SIG-M5 treated with dmso at 0.1 percent for 504 hours (cell line): ENCODE data around the gene CUTA.
A peak's percentile ranks its signal among the peaks of the same experiment; 100 is the strongest.

ENCODE experiments used
- DNase-seq: peaks from one replicate; lab custom pipeline; 2025; ENCODE audit not compliant: unreplicated experiment; lab: John Stamatoyannopoulos, UW

The CUTA gene

DNA sequence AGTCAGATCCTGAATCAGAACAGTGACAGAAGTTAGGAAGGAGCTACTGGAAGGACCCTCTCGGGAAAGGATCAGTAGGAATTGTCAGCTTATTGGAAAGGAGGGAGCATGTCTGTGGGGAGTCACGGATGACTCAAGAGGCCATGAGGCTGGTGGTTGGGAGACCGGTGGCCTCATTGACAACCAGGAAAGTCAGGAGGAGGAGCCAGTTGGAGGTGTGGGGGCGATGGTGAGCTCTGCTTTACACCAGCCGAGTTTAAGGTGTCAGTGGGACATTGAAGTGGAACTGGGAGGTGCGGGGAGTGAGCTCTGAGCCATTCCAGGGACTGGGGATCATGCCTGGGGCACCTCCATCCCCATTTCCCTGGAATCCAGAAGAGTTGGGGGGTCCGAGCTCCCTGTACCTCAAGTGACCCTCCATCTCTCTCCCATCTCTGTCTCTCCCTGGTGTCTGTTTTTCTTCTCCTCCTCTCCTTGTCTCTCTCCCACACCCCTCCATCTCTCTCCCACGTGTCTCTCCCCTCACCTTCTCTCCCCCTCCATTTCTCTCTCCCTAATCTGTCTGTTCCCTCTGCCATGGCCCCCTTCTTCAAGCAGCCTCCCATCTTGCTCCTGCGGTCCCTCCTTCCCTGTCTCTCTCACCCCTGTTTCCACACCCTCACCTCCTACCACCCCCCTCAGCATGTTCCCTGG, 22.2 kb upstream of the CUTA start:
- no peak for DNase-seq

DNA sequence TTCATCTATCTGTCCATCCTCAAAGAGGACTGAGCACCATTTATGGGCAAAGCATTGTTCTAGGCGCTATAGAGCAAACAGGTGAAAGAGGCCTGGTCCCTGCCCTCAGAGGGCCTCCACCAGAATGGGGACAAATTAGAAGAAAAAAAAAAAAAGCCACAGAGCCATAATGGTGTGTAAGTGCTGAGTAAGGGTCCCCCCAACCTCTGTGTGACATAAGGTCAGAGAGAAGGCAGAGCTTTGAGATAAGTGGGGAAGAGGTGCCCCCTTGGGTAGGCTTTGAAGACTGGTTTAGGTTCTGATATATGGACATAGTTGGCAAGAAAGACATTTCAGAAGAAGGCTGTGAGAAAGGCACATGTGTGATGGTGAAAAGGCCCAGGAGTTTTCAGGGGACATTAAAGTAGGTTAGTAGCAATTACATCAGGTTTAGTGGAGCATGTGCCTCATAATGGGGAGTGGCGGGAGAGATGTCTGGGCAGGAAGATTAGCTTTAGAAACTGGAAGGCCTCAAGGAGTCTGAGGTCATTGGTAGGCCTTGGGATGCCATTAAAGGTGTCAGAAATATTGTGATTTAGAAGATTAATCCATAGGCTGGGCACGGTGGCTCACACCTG, 21.2 kb upstream of the CUTA start:
- no peak for DNase-seq

DNA sequence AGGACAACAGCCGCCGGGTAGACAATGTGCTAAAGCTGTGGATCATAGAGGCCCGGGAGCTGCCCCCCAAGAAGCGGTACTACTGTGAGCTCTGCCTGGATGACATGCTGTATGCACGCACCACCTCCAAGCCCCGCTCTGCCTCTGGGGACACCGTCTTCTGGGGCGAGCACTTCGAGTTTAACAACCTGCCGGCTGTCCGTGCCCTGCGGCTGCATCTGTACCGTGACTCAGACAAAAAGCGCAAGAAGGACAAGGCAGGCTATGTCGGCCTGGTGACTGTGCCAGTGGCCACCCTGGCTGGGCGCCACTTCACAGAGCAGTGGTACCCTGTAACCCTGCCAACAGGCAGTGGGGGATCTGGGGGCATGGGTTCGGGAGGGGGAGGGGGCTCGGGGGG, 19.8 kb upstream of the CUTA start:
- no peak for DNase-seq

DNA sequence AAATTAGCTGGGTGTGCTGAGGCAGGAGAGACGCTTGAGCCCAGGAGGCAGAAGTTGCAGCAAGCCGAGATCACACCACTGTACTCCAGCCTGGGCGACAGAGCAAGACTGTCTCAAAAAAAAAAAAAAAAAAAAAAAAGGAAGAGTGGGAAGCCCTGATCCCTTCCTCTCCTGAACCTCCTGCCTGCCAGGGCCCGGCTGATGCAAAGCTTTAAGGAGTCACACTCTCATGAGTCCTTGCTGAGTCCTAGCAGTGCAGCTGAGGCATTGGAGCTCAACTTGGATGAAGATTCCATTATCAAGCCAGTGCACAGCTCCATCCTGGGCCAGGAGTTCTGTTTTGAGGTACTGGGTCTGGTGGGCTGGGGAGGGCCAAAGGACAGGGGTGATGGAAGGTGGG, 17.1 kb upstream of the CUTA start:
- no peak for DNase-seq

DNA sequence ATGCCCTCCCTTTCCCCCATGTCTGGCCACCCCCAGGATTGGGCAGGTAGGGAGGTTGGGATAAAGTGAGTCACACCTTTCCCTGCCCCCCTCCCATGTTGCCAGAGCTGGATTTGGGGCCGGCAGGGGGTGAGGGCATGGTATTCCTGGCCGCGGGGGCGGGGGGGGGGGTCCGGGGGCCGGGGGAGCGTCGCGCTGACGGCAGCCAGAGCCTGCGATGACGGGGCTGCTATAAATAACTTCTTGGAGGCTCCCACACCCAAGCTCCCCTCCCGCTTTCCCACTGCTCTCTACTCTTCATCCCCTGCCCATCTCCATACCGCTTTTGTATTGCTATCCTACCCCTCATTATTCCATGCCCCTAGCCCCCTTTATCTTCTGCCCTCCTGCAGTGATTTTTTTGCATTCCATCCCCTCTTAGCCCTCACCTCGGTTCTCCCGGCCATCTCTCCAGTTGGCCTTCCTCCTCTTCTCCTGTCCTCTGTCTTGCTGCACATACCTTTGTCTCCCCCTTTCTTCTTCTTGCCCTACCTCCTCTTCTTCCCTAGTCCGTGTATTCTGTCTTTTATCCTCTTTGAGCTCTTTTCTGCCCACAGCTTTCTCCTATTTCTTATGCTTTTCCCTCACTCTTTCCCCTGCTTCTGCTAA, 15.8 kb upstream of the CUTA start:
- DNase-seq = no peak

DNA sequence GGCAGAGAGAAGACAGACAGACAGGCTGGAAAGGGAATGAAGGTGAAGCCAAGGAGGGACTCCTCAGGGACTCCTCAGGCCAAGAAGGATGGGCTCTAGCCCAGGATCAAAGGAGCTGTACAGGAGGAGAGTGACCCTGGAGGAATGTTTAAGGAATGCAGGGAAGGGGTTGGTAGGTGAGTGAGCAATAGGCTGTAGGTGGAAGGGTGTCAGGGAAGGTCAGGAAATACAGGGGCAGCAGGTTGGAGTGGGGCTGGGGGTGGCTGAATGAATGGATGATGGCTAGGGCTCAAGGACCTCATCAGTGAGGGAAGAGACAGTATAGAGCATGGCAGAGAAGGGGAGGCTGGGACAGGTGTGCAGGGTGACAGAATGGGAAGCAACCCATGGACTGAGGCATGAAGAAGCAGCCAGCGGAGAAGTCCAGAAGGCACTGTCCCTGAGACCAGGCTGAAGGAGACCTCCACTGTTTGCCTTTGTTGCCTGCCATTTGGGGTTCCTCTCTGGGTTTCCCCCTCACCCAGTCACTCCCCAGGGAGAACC, 15.2 kb upstream of the CUTA start:
- DNase-seq = no peak

DNA sequence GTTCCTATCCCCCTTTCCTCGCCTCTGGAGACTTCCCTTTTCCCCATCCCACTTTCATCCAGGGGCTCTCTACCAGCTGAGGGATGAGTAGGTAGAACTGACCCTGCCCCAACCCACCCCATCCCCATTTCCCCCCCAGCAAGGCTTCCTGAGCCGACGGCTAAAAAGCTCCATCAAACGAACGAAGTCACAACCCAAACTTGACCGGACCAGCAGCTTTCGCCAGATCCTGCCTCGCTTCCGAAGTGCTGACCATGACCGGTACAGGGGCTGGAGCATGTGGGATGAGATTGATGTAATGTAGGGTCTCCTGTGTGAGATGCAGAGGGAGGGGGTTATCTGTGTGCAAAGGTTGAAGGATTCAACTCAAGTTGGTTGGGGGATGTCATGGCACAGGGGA, 14.6 kb upstream of the CUTA start:
- no peak for DNase-seq

DNA sequence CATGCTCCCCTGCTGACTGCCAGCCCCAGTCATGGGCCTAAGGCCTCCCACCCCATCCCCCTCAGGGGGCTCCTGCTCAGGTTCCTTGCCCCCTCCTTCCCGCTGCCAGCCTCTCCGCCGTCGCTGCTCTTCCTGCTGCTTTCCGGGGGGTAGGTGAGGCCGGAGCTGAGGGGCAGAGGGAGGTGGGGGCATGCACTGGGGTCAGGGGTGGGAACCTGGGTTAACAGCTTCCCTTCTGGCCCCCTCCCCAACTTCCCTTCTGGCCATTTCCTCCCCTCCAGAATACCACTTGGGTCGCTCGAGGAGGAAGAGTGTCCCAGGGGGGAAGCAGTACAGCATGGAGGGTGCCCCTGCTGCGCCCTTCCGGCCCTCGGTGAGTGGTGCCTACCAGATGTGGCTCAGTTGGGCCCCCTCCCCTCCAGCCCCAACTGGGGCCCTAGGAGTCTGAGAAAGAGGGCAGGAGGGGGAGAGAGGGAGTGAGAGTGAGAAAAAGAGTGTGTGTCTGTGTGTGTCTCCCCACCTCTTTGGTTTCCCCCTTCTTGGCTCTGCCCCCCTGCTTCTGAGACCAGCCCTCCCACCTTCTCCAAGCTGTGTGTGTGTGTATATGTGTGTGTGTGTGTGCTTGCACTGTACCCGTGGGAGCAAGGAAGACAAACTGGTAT, 14.1 kb upstream of the CUTA start:
- DNase-seq = peak; percentile 20

DNA sequence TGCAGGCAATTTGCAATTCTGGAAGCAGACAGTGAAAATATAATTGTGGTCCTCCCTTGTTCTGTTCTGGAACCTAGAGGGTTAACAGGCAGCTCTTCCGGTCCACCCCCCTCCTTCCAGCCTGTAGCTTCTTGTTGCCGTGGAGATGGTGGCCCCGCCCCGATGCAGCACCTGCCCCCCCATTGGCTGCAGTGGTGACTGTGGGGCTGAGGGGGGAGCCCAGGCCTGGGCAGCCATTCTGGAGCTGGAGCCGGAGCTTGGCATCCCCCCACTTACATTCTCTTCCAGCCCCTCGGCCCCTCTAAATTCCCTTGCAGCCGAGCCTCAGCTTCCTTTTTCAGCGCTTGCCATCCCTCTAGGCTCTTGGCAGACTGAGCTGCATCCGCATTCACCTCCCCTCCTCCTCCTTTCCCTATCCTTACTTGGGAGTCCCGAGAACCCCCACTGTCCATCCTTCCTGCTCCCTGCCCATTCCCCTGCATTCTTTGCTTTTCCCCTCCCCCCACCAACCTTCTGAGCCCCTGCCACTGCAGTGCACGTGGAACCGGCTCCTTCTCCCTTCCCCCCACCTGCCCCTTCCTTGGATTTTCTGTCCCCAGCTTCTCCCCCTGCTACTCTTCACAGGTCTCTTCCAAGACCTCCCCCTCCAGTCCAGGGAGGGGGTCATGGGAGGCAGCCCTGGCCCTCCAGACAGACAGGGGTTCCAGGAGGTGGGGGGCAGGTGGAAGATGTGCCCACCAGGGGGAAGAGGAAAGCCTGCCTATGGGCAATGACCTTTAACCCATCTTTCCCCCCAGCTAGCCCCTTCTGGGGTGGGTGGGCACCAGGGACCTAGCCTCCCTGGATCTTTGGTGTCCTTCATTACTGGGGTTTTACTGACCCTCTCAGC, 13.3 kb upstream of the CUTA start:
- peak; percentile 55 for DNase-seq

DNA sequence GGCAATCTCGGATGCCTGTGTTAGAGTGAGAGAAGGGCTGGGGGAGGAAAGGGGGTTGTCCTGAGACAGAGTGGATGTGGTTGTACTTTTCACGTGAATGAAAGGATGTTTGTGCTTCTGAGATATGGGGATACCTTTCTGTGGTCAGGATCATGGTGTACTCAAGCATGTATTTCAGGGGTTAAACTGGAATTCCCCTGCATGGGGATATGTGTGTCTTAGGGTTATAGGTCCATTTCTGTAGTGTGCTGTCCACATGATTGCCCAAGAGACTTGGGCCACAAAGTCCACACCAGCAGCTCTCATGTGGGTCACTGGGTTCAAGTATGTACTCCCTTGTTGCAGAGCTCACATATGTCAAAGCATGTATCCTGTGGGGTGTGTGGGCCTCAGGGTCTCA, 12.4 kb upstream of the CUTA start:
- no peak for DNase-seq

DNA sequence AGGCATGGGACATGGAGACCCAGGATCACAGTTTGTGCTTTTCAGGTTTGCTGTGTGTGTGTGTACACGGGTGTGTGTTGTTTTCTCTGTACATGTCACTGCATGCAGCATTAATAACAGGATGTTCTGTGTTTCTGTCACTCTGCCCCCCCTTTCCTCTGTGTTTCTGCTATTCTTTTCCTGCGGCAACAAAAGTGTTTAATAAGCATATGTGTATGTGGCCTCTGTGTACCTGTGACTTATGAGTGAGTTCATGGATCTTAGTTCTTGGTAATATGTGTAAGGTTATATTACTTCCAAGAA, 11.8 kb upstream of the CUTA start:
- DNase-seq = no peak

DNA sequence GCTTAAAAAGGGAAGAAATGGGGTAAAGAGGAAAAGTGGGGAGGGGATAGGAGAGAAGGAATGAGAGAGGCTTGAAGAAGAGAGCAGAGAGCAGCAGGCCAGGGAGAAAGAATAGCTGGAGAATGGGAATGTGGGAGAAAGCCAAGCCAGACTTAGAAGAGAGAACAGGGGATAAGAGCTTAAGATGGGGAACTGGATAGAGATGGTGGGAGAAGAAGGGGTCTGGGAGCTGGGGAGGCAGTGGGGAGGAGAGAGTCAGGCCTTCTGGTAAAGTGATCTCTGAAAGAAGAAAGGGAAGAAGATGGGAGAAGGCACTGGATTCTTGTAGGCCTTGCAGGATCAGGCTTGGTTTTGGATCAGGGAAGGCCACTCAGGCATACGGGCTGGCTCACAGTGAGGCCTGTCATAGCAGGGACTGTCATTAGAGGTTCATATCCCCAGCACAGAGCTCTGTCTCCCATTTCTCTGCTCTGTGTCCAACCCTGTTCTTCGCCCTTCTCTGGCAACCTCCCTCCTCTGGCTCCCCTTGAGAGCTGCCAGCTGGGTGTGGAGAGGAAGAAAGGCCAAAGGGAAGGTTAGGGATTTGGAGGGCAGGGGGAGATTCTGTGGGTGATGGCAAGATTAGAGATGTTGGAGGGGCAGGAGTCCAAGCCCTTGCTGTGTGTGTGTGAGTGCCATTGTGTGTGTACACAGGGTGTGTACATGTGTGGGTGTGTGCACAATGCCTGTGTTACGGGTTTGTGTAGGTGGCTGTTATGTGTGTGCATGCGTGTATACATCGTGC, 11.3 kb upstream of the CUTA start:
- no peak for DNase-seq

DNA sequence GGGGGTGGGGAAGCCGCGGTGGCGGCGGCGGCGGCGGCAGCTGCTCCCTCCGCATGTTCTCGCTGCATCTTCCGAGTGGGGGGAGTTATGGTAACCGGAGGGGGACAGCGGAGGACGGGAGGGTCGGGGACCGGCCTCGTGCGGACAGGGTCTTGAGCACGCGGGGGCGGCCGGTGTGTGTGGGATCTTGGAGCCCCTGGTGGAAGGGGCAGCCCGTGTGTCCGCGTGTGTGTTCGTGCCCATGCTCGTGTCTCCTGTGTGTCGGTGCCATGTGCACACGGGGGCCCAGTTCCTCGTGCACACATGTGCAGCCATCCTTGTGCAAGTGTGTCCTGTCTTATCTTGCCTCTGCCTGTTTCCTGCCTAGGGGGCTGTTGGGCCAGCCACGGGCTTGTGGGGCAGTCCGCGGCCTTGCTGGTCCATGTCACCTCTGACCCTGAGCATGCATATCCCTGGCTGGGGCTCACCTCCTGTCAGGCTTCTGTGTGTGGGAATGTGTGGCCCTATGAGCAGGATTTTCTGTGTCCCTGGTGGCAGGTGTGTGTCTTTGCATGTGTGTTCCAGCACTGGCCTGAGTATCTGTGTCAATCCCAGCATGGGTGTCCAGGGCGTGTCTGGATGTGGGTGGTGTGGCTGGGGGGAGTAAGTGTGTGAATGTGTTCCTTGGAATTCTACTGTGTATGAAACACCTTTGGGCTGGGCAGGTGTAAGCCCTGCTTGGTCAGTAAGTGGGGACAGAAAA, 10.5 kb upstream of the CUTA start:
- DNase-seq = peak; percentile 46

DNA sequence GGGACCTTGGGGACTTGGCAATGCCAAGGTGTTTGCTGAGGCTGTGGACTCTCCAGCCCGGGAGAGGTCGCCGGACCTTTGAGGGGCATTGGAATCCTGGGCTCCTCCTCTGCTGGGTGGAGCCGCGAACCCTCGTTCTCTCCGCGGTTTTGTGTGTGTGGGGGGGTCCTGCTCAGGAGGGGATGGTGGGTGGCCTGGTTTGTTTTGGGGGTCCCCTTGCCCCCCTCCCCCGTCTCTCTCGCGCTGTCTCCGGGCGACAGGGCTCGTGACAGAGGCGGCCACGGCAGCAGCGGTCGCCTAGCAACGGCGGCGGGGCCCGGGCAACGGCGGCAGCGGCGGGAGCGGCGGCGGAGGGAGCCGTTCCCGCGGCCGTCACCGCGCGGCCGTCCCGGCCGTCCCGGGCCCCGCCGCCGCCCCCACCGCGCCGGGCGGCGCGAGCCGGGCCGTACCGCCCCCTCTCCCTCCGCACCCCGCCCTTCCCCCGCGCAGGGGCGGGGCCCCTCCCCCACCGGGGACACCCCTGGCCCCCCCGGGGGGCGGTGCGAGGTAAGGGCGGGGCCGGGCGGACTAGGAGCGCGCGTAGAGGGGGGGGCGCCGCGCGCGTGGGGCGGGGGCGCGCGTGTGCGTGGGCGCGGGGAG, 9.8 kb upstream of the CUTA start:
- DNase-seq = no peak

DNA sequence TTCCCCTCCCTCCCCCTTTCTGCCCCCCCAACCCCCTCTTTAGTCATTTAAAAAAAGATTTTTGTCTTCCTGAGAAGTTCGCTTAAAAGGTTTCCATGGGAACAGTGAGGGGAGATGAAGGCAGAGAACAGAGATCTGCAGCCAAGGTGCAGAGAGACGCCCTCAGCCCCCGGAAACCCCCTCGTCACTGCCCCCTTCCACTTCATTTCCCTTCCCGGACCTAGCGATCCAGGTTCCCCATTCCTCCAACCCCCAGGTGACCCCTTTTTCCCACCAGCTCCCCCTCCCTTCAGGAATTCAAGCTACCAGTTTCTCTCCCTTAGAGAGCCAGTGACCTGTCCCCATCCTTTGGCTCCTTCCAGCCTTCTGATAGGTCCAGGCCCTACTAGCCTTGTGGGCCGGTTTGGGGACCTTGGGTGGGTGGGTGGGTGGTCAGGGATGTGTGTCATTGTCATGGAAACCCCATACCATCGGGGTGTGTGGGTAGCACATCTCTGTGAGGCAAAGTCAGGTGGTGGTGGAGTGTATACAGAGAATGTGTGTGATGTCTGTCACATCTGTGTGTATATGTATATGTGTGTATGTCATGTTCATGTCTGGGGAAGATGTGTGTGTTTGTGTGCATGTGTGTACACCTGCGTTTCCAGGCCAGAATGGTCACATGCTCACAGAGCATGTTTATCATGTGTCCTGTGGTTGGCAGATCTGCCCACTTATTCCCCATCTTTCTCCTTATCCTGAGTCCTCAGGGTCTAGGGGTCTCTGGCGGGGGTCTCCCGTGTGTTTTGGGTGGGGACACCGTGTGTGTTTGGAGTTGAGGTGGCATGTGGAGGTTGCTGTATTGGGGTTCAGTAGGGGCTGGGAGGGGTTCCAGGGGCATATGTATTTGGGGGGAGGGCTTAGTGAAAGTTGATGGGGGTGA, 8.9 kb upstream of the CUTA start:
- no peak for DNase-seq

DNA sequence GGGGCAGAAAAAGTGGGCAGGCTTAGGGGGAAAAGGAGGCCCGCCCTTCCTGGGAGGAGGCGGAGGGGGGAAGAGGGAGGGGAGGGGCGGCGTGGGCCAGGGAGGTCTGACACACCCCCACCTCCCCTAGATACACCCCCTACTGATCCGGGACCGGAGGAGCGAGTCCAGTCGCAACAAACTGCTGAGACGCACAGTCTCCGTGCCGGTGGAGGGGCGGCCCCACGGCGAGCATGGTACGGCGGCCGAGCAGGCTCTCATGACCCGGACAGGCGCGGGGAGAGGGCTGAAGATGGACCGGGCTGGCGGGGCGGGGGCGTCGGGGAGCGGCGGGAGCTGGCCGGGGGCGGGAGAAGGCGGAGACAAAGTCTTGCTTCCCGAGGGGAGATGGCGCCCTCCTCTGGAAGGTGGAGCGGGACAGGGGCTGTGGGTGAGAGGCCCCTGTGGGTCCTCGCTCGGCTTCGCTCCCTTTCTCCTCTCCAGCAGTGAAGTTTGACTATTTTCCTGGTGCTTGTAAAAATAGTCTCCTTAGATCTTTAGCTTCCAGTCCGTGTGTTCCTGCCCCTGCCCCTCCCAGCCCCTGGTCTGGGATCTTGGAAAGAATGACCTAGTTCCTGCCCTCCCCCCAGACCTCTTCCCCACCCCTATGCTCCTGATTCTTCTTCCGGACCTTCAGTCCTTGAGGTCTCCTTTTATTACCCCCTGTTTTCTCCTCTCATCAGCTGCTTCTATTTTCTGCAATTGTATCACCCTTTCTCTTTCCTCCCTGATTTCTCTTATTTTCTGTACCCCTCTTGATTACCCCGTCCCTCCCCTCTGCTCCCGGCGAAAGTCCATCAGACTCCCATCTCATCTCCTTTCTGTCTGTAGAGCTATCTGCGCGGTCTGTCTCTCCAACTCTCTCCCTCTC, 8.0 kb upstream of the CUTA start:
- peak; percentile 70 for DNase-seq
